HepG2 (cell line): Measurements from ENCODE around the gene LCAT. TPM values are rescaled to one million over a fixed set of nuclear protein-coding genes. Genes with fewer than 3 reads are reported as not detected.

Experiments used
- CEBPZ ChIP-seq: IDR thresholded peaks from 2 replicates; pipeline ENCODE4 v1.6.1; 2012; ENCODE audit warnings: low read length, improper control_type of control experiment
- HIC2 ChIP-seq: sonication (generic); formaldehyde crosslinking; IDR thresholded peaks from 2 replicates; pipeline ENCODE4 v1.9.0; 2022; ENCODE audit warnings: low read depth, missing genetic modification reagents
- IKZF4 ChIP-seq: sonication (generic); formaldehyde crosslinking; IDR thresholded peaks from 2 replicates; pipeline ENCODE4 v1.5.1; 2020; ENCODE audit warnings: borderline replicate concordance, mild to moderate bottlenecking, low read depth, missing genetic modification reagents; ENCODE audit errors: not compliant biosample characterization
- NPAS2 ChIP-seq: sonication (generic); formaldehyde crosslinking; IDR thresholded peaks from 2 replicates; pipeline ENCODE4 v1.8.0; 2022; ENCODE audit warnings: mild to moderate bottlenecking, missing genetic modification reagents, borderline replicate concordance
- RBAK ChIP-seq: sonication (generic); formaldehyde crosslinking; IDR thresholded peaks from 2 replicates; pipeline ENCODE4 v1.5.1; 2020; ENCODE audit warnings: mild to moderate bottlenecking, missing genetic modification reagents
- TBX3 ChIP-seq: fragments of 450-650 bp; IDR thresholded peaks from 2 replicates; pipeline ENCODE4 v1.6.1; 2017; ENCODE audit warnings: antibody characterized with exemption, mild to moderate bottlenecking, inconsistent platforms, borderline replicate concordance
- TERF1 ChIP-seq: sonication (generic); formaldehyde crosslinking; IDR thresholded peaks from 2 replicates; pipeline ENCODE4 v1.8.0; 2022; ENCODE audit warnings: mild to moderate bottlenecking, missing genetic modification reagents, moderate library complexity
- TRAFD1 ChIP-seq: sonication (generic); formaldehyde crosslinking; IDR thresholded peaks from 2 replicates; pipeline ENCODE4 v1.5.1; 2020; ENCODE audit warnings: missing genetic modification reagents, mild to moderate bottlenecking, borderline replicate concordance
- ZBTB26 ChIP-seq: IDR thresholded peaks from 2 replicates; pipeline ENCODE4 v1.6.1; 2016; ENCODE audit warnings: missing compliant biosample characterization, missing genetic modification reagents, borderline replicate concordance
- ZBTB4 ChIP-seq: sonication (generic); formaldehyde crosslinking; IDR thresholded peaks from 2 replicates; pipeline ENCODE4 v1.4.0; 2020; ENCODE audit warnings: missing genetic modification reagents, mild to moderate bottlenecking, borderline replicate concordance
- ZC3H13 ChIP-seq: sonication (generic); formaldehyde crosslinking; IDR thresholded peaks from 2 replicates; pipeline ENCODE4 v1.8.1; 2023; ENCODE audit warnings: mild to moderate bottlenecking, missing genetic modification reagents, moderate library complexity
- ZNF274 ChIP-seq: sonication (generic); formaldehyde crosslinking; IDR thresholded peaks from 2 replicates; pipeline ENCODE4 v1.5.1; 2020; ENCODE audit warnings: mild to moderate bottlenecking, missing genetic modification reagents
- ZNF441 ChIP-seq: sonication (generic); formaldehyde crosslinking; IDR thresholded peaks from 2 replicates; pipeline ENCODE4 v1.7.0; 2021; ENCODE audit warnings: missing genetic modification reagents, borderline replicate concordance
- ZNF556 ChIP-seq: sonication (generic); formaldehyde crosslinking; IDR thresholded peaks from 2 replicates; pipeline ENCODE4 v1.4.0; 2020; ENCODE audit warnings: mild to moderate bottlenecking, missing genetic modification reagents, borderline replicate concordance
- ZNF703 ChIP-seq: sonication (generic); formaldehyde crosslinking; IDR thresholded peaks from 2 replicates; pipeline ENCODE4 v1.5.1; 2020; ENCODE audit warnings: missing genetic modification reagents, mild to moderate bottlenecking, moderate library complexity, borderline replicate concordance
- ZNF879 ChIP-seq: sonication (generic); formaldehyde crosslinking; IDR thresholded peaks from 2 replicates; pipeline ENCODE4 v1.8.1; 2023; ENCODE audit warnings: missing genetic modification reagents
- ZSCAN22 ChIP-seq: sonication (generic); formaldehyde crosslinking; IDR thresholded peaks from 2 replicates; pipeline ENCODE4 v1.4.0; 2020; ENCODE audit warnings: mild to moderate bottlenecking, missing genetic modification reagents
- polyA plus RNA-seq, 8 experiments: library from polyadenylated mRNA; depleted of rRNA in 3 of 8; stranded (reverse) in 7 of 8; unstranded in 1 of 8; fragments of >200 nt; fragmentation: Illumina TruSeq in 4 of 8; extraction: Trizol in 4 of 8; gene quantifications; 2 replicates each; pipeline versions ENCODE4 v1.2.1 to v1.2.3, GENCODE V29; 2011 to 2016; ENCODE audit warnings: low read depth in 4 of 8, missing spikeins in 1 of 8, mixed read lengths in 1 of 8; ENCODE audit not compliant: insufficient read depth in 1 of 8
- total RNA-seq, 5 experiments: library from RNA; depleted of rRNA; stranded (reverse); fragments of >200 nt; fragmentation: Illumina TruSeq; extraction: Trizol; gene quantifications; 2 replicates each; pipeline ENCODE4 v1.2.3, GENCODE V29; 2016; ENCODE audit warnings: low read depth in 1 of 5

LCAT gene
- total and polyA plus RNA-seq, 2 of the 13 experiments (the other 11 are each of a cell fraction or from before 2014, with no cell fraction given), result 36.1 to 38.9 TPM

GRCh38 chr16:67942200-67942509 lies 1.8 kb downstream of the LCAT start (continued):
- TF ChIP-seq TRAFD1 (CRISPR knock-in tag), result no peak
- TF ChIP-seq ZBTB4, result no peak
- TF ChIP-seq TBX3, result no peak
- no peak for TF ChIP-seq NPAS2 (CRISPR knock-in tag)
- TF ChIP-seq ZBTB26, result no peak; the same call in 1 of the 2 replicates
- no peak for TF ChIP-seq ZNF441 (CRISPR knock-in tag)
- no peak for TF ChIP-seq ZSCAN22 (CRISPR knock-in tag)
- TF ChIP-seq IKZF4 (CRISPR knock-in tag), result no peak
- TF ChIP-seq TERF1 (CRISPR knock-in tag), result no peak
- no peak for TF ChIP-seq ZNF703
- no peak for TF ChIP-seq ZNF274 (CRISPR knock-in tag)
- TF ChIP-seq CEBPZ, result no peak
- TF ChIP-seq RBAK, result no peak
- no peak for TF ChIP-seq ZC3H13 (CRISPR knock-in tag)
- peak; percentile 52; the same call in 1 of the 2 replicates for TF ChIP-seq HIC2 (CRISPR knock-in tag)
- no peak for TF ChIP-seq ZNF556 (CRISPR knock-in tag)
- no peak for TF ChIP-seq ZNF879 (CRISPR knock-in tag)
